ENCODE measurements around the gene ISG20.
"Not testable (repeated sequence)": the region's sequence is repeated elsewhere in the genome, so short reads cannot be mapped to it uniquely, and the experiment has no call there.

The ISG20 gene

GRCh38 chr15:88636654-88637053 is 2.2 kb upstream of the ISG20 start:
- Histone ChIP-seq H3K27me3 (ENCODE audit: control insufficient read depth in 2 of 2, insufficient read depth in 2 of 2, low read length in 2 of 2) (no peaks in the 10 kb centered on the region), H3K9ac (ENCODE audit: low read depth in 1 of 2, low read length in 2 of 2) (peak overlapping the region; percentile 24 to 65), H3K4me1 (ENCODE audit: control insufficient read depth in 2 of 2, insufficient read depth in 2 of 2, low read length in 2 of 2) (peaks cover 34 to 45% of the 10 kb centered on the region in 2 donors), H3K9me3 (ENCODE audit: control insufficient read depth in 2 of 2, low read length in 2 of 2) (no peaks in the 10 kb centered on the region), H3K27ac (ENCODE audit: low read depth in 2 of 2, low read length in 2 of 2) (peak overlapping the region; percentile 96 to 99), H3K4me3 (ENCODE audit: low read length in 2 of 2) (peak overlapping the region in 1 of 2 donors; percentile 5), H3K36me3 (ENCODE audit: control insufficient read depth in 2 of 2, insufficient read depth in 2 of 2, low read length in 2 of 2) (peaks cover 0 to 1% of the 10 kb centered on the region in 2 donors)

- no peaks in the 10 kb centered on the region for H3K36me3 ChIP-seq (ENCODE audit: control insufficient read depth in 2 of 2, insufficient read depth in 2 of 2, low read length in 2 of 2)
- peak overlapping the region; percentile 96 to 99 for H3K27ac ChIP-seq (ENCODE audit: low read depth in 2 of 2, low read length in 2 of 2)
- H3K27me3 ChIP-seq (ENCODE audit: control insufficient read depth in 2 of 2, insufficient read depth in 2 of 2, low read length in 2 of 2), result no peaks in the 10 kb centered on the region
- no peak overlapping the region for H3K9ac ChIP-seq (ENCODE audit: low read depth in 1 of 2, low read length in 2 of 2)
- peaks cover 34 to 45% of the 10 kb centered on the region in 2 donors for H3K4me1 ChIP-seq (ENCODE audit: control insufficient read depth in 2 of 2, insufficient read depth in 2 of 2, low read length in 2 of 2)
- H3K4me3 ChIP-seq (ENCODE audit: low read length in 2 of 2), result no peak overlapping the region
- H3K9me3 ChIP-seq (ENCODE audit: control insufficient read depth in 2 of 2, low read length in 2 of 2), result no peaks in the 10 kb centered on the region
Measured at GRCh38 chr15:88637436-88637835, 1.4 kb upstream of the ISG20 start.

DNA sequence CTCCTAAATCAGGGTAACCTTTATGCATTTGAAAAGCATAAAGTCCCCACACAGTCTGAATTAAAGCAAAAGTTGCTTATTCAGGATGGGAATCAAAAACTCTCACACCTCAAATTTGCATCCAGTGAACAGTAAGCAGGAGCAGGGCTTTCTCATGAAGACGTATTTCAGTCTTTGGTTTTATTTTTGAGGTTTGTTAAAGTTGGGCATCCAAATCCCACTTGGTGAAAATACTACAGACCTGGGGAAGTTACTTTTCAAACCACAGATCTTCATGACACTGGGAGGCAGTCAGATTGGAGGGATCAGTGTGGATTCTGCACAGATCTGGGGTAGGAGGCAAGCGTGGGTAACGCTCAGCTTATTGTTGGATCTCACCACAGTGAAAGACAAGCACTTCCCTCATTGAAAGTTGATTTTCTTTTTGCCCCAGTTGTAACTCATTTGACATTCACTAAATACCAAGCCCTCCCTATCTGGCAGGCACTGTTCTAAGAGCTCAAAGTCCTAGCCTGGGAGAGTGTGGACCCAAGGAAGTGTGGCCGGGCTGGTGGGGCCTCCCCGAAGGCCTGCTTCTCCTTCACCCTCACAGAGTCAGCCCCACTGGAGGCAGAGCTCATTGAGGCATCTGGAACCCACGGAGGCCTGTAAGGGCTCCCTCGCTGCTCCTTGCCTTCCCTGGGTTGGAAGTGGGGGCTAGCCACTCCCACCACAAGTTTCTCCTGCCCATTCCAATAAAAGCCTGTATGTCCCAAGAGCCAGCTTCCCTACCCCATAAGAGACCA is 783 bp upstream of the ISG20 start:
- peak overlapping the region; percentile 80 to 88 for H3K4me3 ChIP-seq (ENCODE audit: low read length in 2 of 2)
- no peaks in the 10 kb centered on the region for H3K9me3 ChIP-seq (ENCODE audit: control insufficient read depth in 2 of 2, low read length in 2 of 2)
- no peaks in the 10 kb centered on the region for H3K27me3 ChIP-seq (ENCODE audit: control insufficient read depth in 2 of 2, insufficient read depth in 2 of 2, low read length in 2 of 2)
- peaks cover 34 to 45% of the 10 kb centered on the region in 2 donors for H3K4me1 ChIP-seq (ENCODE audit: control insufficient read depth in 2 of 2, insufficient read depth in 2 of 2, low read length in 2 of 2)
- no peaks in the 10 kb centered on the region for H3K36me3 ChIP-seq (ENCODE audit: control insufficient read depth in 2 of 2, insufficient read depth in 2 of 2, low read length in 2 of 2)
- peak overlapping the region; percentile 92 to 95 for H3K9ac ChIP-seq (ENCODE audit: low read depth in 1 of 2, low read length in 2 of 2)
- H3K27ac ChIP-seq (ENCODE audit: low read depth in 2 of 2, low read length in 2 of 2), result peak overlapping the region; percentile 96 to 99

DNA sequence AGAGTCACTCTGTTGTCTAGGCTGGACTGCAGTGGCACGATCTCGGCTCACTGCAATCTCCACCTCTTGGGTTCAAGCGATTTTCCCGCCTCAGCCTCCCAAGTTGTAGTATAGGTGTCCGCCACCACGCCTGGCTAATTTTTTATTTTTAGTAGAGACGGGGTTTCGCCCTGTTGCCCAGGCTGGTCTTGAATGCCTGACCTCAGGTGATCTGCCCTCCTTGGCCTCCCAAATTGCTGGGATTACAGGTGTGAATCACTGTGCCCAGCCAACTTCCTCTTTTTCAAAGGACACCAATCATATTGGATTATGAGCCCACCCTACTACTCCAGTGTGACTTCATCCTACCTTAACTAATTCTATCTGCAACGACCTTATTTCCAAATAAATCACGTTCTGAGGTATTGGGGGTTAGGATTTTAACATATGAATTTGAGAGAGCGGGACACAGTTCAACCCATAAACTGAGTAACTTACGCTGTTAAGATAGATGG is 3.2 kb downstream of the ISG20 start:
- Histone ChIP-seq H3K36me3 (ENCODE audit: control insufficient read depth in 2 of 2, insufficient read depth in 2 of 2, low read length in 2 of 2) (peaks cover 0 to 11% of the 10 kb centered on the region in 2 donors), H3K4me3 (ENCODE audit: low read length in 2 of 2) (no peak overlapping the region), H3K9ac (ENCODE audit: low read depth in 1 of 2, low read length in 2 of 2) (no peak overlapping the region), H3K9me3 (ENCODE audit: control insufficient read depth in 2 of 2, low read length in 2 of 2) (no peaks in the 10 kb centered on the region), H3K27me3 (ENCODE audit: control insufficient read depth in 2 of 2, insufficient read depth in 2 of 2, low read length in 2 of 2) (no peaks in the 10 kb centered on the region), H3K27ac (ENCODE audit: low read depth in 2 of 2, low read length in 2 of 2) (no peak overlapping the region), H3K4me1 (ENCODE audit: control insufficient read depth in 2 of 2, insufficient read depth in 2 of 2, low read length in 2 of 2) (peaks cover 30 to 33% of the 10 kb centered on the region in 2 donors)

DNA sequence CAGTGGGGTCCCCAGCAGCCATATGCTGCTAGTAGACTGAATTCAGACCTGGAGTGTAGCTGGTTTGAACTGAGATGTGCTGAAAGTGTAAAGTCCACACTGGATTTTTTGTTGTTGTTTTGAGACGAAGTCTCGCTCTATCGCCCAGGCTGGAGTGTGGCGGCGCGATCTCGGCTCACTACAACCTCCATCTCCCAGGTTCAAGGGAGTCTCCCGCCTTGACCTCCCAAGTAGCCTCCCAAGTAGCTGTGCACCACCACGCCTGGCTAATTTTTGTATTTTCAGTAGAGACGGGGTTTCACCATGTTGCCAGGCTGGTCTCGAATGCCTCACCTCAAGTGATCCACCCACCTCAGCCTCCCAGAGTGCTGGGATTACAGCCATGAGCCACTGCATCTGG is 3.7 kb downstream of the ISG20 start:
- not testable (repeated sequence) for H3K27me3 ChIP-seq (ENCODE audit: control insufficient read depth in 2 of 2, insufficient read depth in 2 of 2, low read length in 2 of 2); H3K9me3 ChIP-seq (ENCODE audit: control insufficient read depth in 2 of 2, low read length in 2 of 2); H3K27ac ChIP-seq (ENCODE audit: low read depth in 2 of 2, low read length in 2 of 2); H3K4me3 ChIP-seq (ENCODE audit: low read length in 2 of 2); H3K9ac ChIP-seq (ENCODE audit: low read depth in 1 of 2, low read length in 2 of 2)
- H3K4me1 ChIP-seq (ENCODE audit: control insufficient read depth in 2 of 2, insufficient read depth in 2 of 2, low read length in 2 of 2), result peaks cover 29 to 30% of the 10 kb centered on the region in 2 donors
- H3K36me3 ChIP-seq (ENCODE audit: control insufficient read depth in 2 of 2, insufficient read depth in 2 of 2, low read length in 2 of 2), result peaks cover 0 to 11% of the 10 kb centered on the region in 2 donors

DNA sequence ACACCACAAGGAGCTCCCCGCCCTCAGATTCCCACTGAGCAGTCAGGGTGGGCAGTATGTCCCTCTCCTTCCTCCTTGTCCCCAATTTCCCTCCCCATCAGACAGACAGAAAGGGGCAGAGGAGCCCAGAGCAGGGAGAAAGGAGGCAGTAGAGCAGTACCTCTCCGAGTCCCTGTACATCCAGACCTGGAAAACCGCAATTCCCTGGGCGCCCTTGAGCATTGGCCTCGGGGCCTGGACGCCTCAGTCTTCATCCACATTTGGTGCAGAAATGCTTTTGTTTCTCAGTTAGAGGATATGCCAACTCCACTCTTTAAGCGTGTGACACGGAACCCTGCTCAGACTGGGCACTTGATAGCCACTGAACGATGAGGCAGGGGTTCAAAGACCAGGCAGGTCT is 5.9 kb downstream of the ISG20 start:
- no peaks in the 10 kb centered on the region for H3K27me3 ChIP-seq (ENCODE audit: control insufficient read depth in 2 of 2, insufficient read depth in 2 of 2, low read length in 2 of 2)
- H3K9me3 ChIP-seq (ENCODE audit: control insufficient read depth in 2 of 2, low read length in 2 of 2), result no peaks in the 10 kb centered on the region
- peaks cover 0 to 14% of the 10 kb centered on the region in 2 donors for H3K36me3 ChIP-seq (ENCODE audit: control insufficient read depth in 2 of 2, insufficient read depth in 2 of 2, low read length in 2 of 2)
- H3K4me1 ChIP-seq (ENCODE audit: control insufficient read depth in 2 of 2, insufficient read depth in 2 of 2, low read length in 2 of 2), result peaks cover 29 to 30% of the 10 kb centered on the region in 2 donors
- H3K9ac ChIP-seq (ENCODE audit: low read depth in 1 of 2, low read length in 2 of 2), result no peak overlapping the region
- H3K27ac ChIP-seq (ENCODE audit: low read depth in 2 of 2, low read length in 2 of 2), result no peak overlapping the region
- H3K4me3 ChIP-seq (ENCODE audit: low read length in 2 of 2), result no peak overlapping the region

DNA sequence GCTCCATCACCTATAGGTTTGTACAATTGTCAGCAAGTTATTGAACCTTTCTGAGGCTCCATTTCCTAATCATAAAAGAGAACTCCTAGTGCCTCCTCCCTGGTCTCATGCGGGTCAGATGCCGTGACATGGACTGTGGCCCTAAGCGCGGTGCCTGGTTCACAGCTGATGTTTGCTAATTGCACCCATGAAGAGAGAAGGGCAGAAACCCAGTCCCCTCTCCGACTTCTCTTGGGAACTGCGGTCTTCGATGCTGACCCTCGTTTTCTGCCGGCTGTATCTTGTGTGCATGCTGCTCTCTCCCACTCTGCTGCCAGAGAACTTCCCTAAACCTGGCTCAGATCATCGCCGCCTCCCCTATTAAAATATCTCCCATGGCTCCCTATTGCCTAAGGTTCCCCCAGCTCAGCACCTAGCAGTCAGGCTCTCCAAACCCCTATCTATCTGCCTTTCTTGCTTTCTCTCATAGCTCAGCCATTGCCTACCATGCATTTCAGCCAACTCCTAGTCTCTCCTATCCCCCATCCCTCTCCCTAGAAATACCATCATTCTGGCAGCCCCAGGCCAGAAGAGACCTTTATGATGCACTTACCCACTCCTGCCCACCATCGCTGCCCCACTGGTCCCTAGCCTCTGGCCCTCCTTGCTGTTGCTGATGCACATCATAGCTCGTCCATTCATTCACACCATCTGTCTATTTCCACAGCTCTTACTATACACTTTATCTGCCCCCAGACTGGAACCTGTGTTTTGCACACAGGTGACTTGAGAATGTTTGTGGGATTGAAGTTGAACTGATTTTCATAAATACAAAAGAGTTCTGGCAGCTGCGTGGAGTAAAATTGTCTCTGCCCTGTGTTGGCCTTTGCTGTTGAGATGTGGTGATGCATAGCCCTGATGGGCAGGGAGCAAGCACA is 6.6 kb downstream of the ISG20 start:
- Histone ChIP-seq H3K27ac (ENCODE audit: low read depth in 2 of 2, low read length in 2 of 2) (no peak overlapping the region), H3K27me3 (ENCODE audit: control insufficient read depth in 2 of 2, insufficient read depth in 2 of 2, low read length in 2 of 2) (no peaks in the 10 kb centered on the region), H3K4me1 (ENCODE audit: control insufficient read depth in 2 of 2, insufficient read depth in 2 of 2, low read length in 2 of 2) (peaks cover 22 to 28% of the 10 kb centered on the region in 2 donors), H3K36me3 (ENCODE audit: control insufficient read depth in 2 of 2, insufficient read depth in 2 of 2, low read length in 2 of 2) (peaks cover 0 to 14% of the 10 kb centered on the region in 2 donors), H3K9me3 (ENCODE audit: control insufficient read depth in 2 of 2, low read length in 2 of 2) (no peaks in the 10 kb centered on the region), H3K4me3 (ENCODE audit: low read length in 2 of 2) (no peak overlapping the region), H3K9ac (ENCODE audit: low read depth in 1 of 2, low read length in 2 of 2) (no peak overlapping the region)

DNA sequence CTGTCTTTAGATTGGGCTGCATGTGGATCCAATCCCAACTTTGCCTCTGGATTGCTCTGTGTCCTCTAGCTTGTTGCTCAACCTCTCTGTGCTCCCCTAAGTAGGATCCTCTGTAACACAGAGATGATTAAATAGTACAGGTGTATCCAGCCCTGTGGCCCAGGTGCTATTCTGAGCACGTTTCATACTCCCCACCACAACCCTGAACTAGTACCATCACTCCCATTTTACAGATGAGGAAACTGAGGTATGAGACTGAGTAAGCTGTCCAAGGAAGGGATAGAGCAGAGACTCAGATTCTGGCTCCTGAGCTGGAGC is 7.2 kb downstream of the ISG20 start:
- H3K9ac ChIP-seq (ENCODE audit: low read depth in 1 of 2, low read length in 2 of 2), result no peak overlapping the region
- no peak overlapping the region for H3K27ac ChIP-seq (ENCODE audit: low read depth in 2 of 2, low read length in 2 of 2)
- H3K4me1 ChIP-seq (ENCODE audit: control insufficient read depth in 2 of 2, insufficient read depth in 2 of 2, low read length in 2 of 2), result peaks cover 18 to 24% of the 10 kb centered on the region in 2 donors
- H3K27me3 ChIP-seq (ENCODE audit: control insufficient read depth in 2 of 2, insufficient read depth in 2 of 2, low read length in 2 of 2), result no peaks in the 10 kb centered on the region
- H3K4me3 ChIP-seq (ENCODE audit: low read length in 2 of 2), result no peak overlapping the region
- H3K9me3 ChIP-seq (ENCODE audit: control insufficient read depth in 2 of 2, low read length in 2 of 2), result no peaks in the 10 kb centered on the region
- H3K36me3 ChIP-seq (ENCODE audit: control insufficient read depth in 2 of 2, insufficient read depth in 2 of 2, low read length in 2 of 2), result peaks cover 0 to 14% of the 10 kb centered on the region in 2 donors

- H3K9me3 ChIP-seq (ENCODE audit: control insufficient read depth in 2 of 2, low read length in 2 of 2), result no peaks in the 10 kb centered on the region
- H3K27me3 ChIP-seq (ENCODE audit: control insufficient read depth in 2 of 2, insufficient read depth in 2 of 2, low read length in 2 of 2), result no peaks in the 10 kb centered on the region
- H3K36me3 ChIP-seq (ENCODE audit: control insufficient read depth in 2 of 2, insufficient read depth in 2 of 2, low read length in 2 of 2), result peaks cover 0 to 14% of the 10 kb centered on the region in 2 donors
- H3K4me3 ChIP-seq (ENCODE audit: low read length in 2 of 2), result no peak overlapping the region
- H3K4me1 ChIP-seq (ENCODE audit: control insufficient read depth in 2 of 2, insufficient read depth in 2 of 2, low read length in 2 of 2), result peaks cover 18 to 21% of the 10 kb centered on the region in 2 donors
- no peak overlapping the region for H3K9ac ChIP-seq (ENCODE audit: low read depth in 1 of 2, low read length in 2 of 2)
- no peak overlapping the region for H3K27ac ChIP-seq (ENCODE audit: low read depth in 2 of 2, low read length in 2 of 2)
Measured at GRCh38 chr15:88646951-88647350, 8.1 kb downstream of the ISG20 start.

All from mucosa of rectum (tissue), 2 donors.